ENCODE results near the gene IL7R. TPM values are rescaled to one million over a fixed set of nuclear protein-coding genes. Genes with fewer than 3 reads are reported as not detected.

IL7R gene
- total and polyA plus RNA-seq, 2 of the 13 experiments (the other 11 are each of a cell fraction or from before 2014, with no cell fraction given), result not detected

DNA sequence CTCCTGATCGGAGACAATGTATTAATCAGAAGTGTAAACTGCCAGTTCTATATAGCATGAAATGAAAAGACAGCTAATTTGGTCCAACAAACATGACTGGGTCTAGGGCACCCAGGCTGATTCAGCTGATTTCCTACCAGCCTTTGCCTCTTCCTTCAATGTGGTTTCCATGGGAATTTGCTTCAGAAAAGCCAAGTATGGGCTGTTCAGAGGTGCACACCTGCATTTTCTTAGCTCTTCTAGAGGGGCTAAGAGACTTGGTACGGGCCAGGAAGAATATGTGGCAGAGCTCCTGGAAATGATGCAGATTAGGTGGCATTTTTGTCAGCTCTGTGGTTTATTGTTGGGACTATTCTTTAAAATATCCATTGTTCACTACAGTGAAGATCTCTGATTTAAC lies 22.4 kb downstream of the IL7R start (continued):
- TF ChIP-seq, protein P1, sequence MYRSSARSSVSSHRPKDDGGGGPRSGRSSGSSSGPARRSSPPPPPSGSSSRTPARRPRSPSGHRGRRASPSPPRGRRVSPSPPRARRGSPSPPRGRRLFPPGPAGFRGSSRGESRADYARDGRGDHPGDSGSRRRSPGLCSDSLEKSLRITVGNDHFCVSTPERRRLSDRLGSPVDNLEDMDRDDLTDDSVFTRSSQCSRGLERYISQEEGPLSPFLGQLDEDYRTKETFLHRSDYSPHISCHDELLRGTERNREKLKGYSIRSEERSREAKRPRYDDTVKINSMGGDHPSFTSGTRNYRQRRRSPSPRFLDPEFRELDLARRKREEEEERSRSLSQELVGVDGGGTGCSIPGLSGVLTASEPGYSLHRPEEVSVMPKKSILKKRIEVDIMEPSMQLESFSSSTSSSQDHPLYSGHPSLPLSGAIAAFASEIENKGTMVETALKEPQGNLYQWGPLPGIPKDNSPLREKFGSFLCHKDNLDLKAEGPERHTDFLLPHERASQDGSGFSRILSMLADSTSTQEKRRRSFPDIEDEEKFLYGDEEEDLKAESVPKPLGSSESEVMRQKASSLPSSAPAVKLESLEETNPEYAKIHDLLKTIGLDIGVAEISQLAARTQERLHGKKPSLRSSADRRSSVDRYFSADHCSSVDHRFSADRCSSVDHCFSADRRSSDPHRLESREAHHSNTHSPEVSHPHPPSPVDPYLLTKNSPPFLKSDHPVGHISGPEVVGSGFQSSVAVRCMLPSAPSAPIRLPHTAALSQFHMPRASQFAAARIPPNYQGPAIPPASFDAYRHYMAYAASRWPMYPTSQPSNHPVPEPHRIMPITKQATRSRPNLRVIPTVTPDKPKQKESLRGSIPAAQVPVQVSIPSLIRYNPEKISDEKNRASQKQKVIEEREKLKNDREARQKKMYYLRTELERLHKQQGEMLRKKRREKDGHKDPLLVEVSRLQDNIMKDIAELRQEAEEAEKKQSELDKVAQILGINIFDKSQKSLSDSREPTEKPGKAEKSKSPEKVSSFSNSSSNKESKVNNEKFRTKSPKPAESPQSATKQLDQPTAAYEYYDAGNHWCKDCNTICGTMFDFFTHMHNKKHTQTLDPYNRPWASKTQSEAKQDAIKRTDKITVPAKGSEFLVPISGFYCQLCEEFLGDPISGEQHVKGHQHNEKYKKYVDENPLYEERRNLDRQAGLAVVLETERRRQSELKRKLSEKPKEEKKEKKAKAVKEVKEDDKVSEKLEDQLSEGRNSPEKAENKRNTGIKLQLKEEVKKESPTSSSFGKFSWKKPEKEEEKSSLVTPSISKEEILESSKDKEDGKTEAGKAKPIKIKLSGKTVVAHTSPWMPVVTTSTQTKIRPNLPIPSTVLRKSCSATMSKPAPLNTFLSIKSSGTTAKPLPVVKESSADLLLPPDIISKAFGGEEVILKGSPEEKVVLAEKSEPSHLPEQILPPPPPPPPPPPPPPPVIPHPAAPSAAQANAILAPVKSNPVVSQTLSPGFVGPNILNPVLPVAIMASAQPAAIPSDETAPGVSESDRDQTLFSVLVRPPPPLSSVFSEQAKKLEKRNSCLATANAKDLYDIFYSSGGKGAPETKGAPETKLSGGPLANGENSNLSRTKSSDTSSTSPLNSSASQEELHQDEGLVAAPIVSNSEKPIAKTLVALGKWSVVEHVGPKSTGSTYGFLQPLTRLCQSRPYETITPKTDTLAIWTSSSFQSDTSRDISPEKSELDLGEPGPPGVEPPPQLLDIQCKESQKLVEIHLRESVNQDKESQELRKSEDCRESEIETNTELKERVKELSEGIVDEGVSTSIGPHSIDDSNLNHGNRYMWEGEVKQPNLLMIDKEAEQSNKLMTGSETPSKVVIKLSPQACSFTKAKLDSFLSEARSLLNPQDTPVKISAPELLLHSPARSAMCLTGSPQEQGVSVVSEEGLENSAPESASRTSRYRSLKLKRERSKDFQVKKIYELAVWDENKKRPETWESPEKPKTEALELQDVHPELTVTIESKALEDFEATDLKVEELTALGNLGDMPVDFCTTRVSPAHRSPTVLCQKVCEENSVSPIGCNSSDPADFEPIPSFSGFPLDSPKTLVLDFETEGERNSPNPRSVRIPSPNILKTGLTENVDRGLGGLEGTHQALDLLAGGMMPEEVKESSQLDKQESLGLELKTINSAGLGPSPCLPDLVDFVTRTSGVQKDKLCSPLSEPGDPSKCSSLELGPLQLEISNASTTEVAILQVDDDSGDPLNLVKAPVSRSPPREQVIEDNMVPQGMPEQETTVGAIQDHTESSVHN (CRISPR knock-in tag; IDR thresholded peaks at IDR 0.05), result no peak
- TF ChIP-seq, protein P2, sequence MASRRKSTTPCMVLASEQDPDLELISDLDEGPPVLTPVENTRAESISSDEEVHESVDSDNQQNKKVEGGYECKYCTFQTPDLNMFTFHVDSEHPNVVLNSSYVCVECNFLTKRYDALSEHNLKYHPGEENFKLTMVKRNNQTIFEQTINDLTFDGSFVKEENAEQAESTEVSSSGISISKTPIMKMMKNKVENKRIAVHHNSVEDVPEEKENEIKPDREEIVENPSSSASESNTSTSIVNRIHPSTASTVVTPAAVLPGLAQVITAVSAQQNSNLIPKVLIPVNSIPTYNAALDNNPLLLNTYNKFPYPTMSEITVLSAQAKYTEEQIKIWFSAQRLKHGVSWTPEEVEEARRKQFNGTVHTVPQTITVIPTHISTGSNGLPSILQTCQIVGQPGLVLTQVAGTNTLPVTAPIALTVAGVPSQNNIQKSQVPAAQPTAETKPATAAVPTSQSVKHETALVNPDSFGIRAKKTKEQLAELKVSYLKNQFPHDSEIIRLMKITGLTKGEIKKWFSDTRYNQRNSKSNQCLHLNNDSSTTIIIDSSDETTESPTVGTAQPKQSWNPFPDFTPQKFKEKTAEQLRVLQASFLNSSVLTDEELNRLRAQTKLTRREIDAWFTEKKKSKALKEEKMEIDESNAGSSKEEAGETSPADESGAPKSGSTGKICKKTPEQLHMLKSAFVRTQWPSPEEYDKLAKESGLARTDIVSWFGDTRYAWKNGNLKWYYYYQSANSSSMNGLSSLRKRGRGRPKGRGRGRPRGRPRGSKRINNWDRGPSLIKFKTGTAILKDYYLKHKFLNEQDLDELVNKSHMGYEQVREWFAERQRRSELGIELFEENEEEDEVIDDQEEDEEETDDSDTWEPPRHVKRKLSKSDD (CRISPR knock-in tag; IDR thresholded peaks at IDR 0.05; ENCODE audit: low read depth), result no peak
- TF ChIP-seq SNAI1 (CRISPR knock-in tag; IDR thresholded peaks at IDR 0.05; ENCODE audit: borderline replicate concordance), result no peak
- TF ChIP-seq NR1H2 (CRISPR knock-in tag; IDR thresholded peaks at IDR 0.05; ENCODE audit: borderline replicate concordance, low read depth), result no peak
- no peak for TF ChIP-seq ZNF879 (CRISPR knock-in tag; IDR thresholded peaks at IDR 0.05)
- TF ChIP-seq, protein P3, sequence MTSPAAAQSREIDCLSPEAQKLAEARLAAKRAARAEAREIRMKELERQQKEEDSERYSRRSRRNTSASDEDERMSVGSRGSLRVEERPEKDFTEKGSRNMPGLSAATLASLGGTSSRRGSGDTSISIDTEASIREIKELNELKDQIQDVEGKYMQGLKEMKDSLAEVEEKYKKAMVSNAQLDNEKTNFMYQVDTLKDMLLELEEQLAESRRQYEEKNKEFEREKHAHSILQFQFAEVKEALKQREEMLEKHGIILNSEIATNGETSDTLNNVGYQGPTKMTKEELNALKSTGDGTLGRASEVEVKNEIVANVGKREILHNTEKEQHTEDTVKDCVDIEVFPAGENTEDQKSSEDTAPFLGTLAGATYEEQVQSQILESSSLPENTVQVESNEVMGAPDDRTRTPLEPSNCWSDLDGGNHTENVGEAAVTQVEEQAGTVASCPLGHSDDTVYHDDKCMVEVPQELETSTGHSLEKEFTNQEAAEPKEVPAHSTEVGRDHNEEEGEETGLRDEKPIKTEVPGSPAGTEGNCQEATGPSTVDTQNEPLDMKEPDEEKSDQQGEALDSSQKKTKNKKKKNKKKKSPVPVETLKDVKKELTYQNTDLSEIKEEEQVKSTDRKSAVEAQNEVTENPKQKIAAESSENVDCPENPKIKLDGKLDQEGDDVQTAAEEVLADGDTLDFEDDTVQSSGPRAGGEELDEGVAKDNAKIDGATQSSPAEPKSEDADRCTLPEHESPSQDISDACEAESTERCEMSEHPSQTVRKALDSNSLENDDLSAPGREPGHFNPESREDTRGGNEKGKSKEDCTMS (CRISPR knock-in tag; conservative IDR thresholded peaks at IDR 0.05), result no peak
- TF ChIP-seq, protein P4, sequence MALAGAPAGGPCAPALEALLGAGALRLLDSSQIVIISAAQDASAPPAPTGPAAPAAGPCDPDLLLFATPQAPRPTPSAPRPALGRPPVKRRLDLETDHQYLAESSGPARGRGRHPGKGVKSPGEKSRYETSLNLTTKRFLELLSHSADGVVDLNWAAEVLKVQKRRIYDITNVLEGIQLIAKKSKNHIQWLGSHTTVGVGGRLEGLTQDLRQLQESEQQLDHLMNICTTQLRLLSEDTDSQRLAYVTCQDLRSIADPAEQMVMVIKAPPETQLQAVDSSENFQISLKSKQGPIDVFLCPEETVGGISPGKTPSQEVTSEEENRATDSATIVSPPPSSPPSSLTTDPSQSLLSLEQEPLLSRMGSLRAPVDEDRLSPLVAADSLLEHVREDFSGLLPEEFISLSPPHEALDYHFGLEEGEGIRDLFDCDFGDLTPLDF (CRISPR knock-in tag; IDR thresholded peaks at IDR 0.05), result no peak

All from HepG2 (cell line).